Loucy (cell line): Measurements from ENCODE around the gene SLC30A2.
A peak's percentile ranks its signal among the peaks of the same experiment; 100 is the strongest.

Experiments used
- H2AFZ ChIP-seq: fragments of 200-600 bp; sonication (generic); 2 replicates; pipeline ENCODE4 v1.6.0; 2016; ENCODE audit warnings: antibody characterized with exemption, mild to moderate bottlenecking, low read length, moderate library complexity
- H3F3A ChIP-seq: fragments of 200-600 bp; 2 replicates; pipeline ENCODE4 v1.6.0; 2016; ENCODE audit warnings: antibody characterized with exemption, low read depth, mild to moderate bottlenecking
- H3K27me3 ChIP-seq: fragments of 200-600 bp; sonication (generic); 2 replicates; pipeline ENCODE4 v1.6.1; 2014; ENCODE audit warnings: low read length, mild to moderate bottlenecking; ENCODE audit not compliant: insufficient read depth, poor library complexity, severe bottlenecking
- H3K36me3 ChIP-seq: fragments of 200-600 bp; sonication (generic); 2 replicates; pipeline ENCODE4 v1.6.1; 2016; ENCODE audit warnings: low read length; ENCODE audit not compliant: insufficient read depth
- H3K4me1 ChIP-seq: fragments of 200-600 bp; sonication (generic); 2 replicates; pipeline ENCODE4 v1.5.1; 2014; ENCODE audit warnings: low read length, mild to moderate bottlenecking; ENCODE audit not compliant: insufficient read depth, poor library complexity, severe bottlenecking
- H3K4me2 ChIP-seq: fragments of 200-600 bp; sonication (generic); 2 replicates; pipeline ENCODE4 v1.6.0; 2014; ENCODE audit warnings: antibody characterized with exemption, low read length, low read depth, mild to moderate bottlenecking; ENCODE audit not compliant: poor library complexity, severe bottlenecking
- H3K4me3 ChIP-seq: fragments of 200-600 bp; sonication (generic); 2 replicates; pipeline ENCODE4 v1.5.1; 2014; ENCODE audit warnings: low read length, mild to moderate bottlenecking, mixed read lengths; ENCODE audit not compliant: poor library complexity, severe bottlenecking
- H3K79me2 ChIP-seq: fragments of 200-600 bp; sonication (generic); 2 replicates; pipeline ENCODE4 v1.6.1; 2014; ENCODE audit warnings: low read length; ENCODE audit not compliant: insufficient read depth
- H3K9ac ChIP-seq: fragments of 200-600 bp; sonication (generic); 2 replicates; pipeline ENCODE4 v1.6.0; 2014; ENCODE audit warnings: mild to moderate bottlenecking, low read depth, low read length, moderate library complexity; ENCODE audit not compliant: poor library complexity, severe bottlenecking
- H3K9me2 ChIP-seq: fragments of 200-600 bp; sonication (generic); replicated peaks from 2 replicates; pipeline ENCODE4 v1.6.1; 2016; ENCODE audit warnings: low read depth, low read length, mixed read lengths
- H3K9me3 ChIP-seq: fragments of 200-600 bp; sonication (generic); 2 replicates; pipeline ENCODE4 v1.6.1; 2014; ENCODE audit warnings: mild to moderate bottlenecking, antibody characterized with exemption, low read length, low read depth; ENCODE audit not compliant: insufficient read depth
- H4K20me1 ChIP-seq: fragments of 200-600 bp; sonication (generic); 2 replicates; pipeline ENCODE4 v1.6.0; 2014; ENCODE audit warnings: antibody characterized with exemption, low read length, mild to moderate bottlenecking; ENCODE audit not compliant: insufficient read depth, poor library complexity, severe bottlenecking
- CTCF ChIP-seq: fragments of 200-600 bp; sonication (generic); conservative IDR thresholded peaks from 2 replicates; pipeline ENCODE4 v1.5.1; 2014; ENCODE audit warnings: mild to moderate bottlenecking, antibody characterized with exemption, low read length
- EZH2phosphoT487 ChIP-seq: fragments of 200-600 bp; IDR thresholded peaks from 2 replicates; pipeline ENCODE4 v1.6.1; 2018; ENCODE audit warnings: antibody characterized with exemption, mild to moderate bottlenecking, moderate library complexity, borderline replicate concordance

Gene SLC30A2

GRCh38 chr1:25987951-25988350, 58.0 kb downstream of the SLC30A2 start:
- peaks cover under 1% of the 10 kb centered on the region; the same call in 1 of the 2 replicates for H3K36me3 ChIP-seq
- H3K79me2 ChIP-seq: peaks cover 16% of the 10 kb centered on the region; the same call in 1 of the 2 replicates
- no peak overlapping the region for H3K4me3 ChIP-seq
- TF ChIP-seq EZH2phosphoT487 (no peak), CTCF (no peak)
- no peaks in the 10 kb centered on the region for H3K9me2 ChIP-seq
- no peaks in the 10 kb centered on the region for H4K20me1 ChIP-seq
- H3K4me1 ChIP-seq: peaks cover 58% of the 10 kb centered on the region
- H3F3A ChIP-seq: no peaks in the 10 kb centered on the region
- H2AFZ ChIP-seq: no peak overlapping the region
- no peaks in the 10 kb centered on the region for H3K9me3 ChIP-seq
- peak overlapping the region; percentile 31 for H3K4me2 ChIP-seq
- H3K9ac ChIP-seq: peak overlapping the region; percentile 29
- no peaks in the 10 kb centered on the region for H3K27me3 ChIP-seq
